GM18508 (cell line): ENCODE measurements around the gene HSPA8.

Experiments
- ATAC-seq: cut with Tn5 transposase; IDR thresholded peaks from one replicate; pipeline ENCODE4 v1.9.1; 2021; ENCODE audit warnings: moderate number of reproducible peaks; ENCODE audit not compliant: insufficient read depth, unreplicated experiment

Gene HSPA8

DNA sequence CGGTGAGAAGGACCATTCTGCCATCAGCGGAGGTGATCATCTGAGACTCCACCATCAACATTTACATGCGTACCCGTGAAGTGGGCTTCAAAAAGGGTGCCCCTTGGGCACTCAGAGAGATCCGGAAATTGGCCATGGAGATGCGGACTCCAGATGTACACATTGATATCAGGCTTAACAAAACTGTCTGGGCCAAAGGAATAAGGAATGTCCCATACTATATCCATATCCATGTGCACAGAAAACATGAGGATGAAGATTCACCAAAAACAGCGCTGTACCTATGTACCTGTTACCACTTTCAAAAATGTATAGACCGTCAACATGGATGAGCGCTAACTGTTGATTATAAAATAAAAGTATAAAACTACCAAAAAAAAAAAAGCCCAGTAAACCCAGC, 10.8 kb downstream of the HSPA8 start:
- ATAC-seq: no peak

DNA sequence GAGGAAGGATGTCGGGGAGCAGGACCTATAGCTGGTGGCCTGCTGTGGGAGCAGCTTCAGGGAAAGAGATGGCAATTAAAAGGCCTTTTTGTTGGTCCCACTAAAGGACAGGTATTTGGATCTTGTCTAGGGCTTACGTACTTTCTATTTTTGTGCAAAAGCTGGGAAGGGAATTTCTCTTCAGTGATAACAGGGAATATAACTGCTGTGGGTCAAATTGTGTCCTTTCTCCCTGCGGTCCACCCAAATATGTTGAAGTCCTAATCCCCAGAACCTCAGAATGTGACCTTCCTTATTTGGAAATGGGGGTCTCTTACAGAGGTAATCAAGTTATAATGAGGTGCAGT, 14.0 kb downstream of the HSPA8 start:
- no peak for ATAC-seq

DNA sequence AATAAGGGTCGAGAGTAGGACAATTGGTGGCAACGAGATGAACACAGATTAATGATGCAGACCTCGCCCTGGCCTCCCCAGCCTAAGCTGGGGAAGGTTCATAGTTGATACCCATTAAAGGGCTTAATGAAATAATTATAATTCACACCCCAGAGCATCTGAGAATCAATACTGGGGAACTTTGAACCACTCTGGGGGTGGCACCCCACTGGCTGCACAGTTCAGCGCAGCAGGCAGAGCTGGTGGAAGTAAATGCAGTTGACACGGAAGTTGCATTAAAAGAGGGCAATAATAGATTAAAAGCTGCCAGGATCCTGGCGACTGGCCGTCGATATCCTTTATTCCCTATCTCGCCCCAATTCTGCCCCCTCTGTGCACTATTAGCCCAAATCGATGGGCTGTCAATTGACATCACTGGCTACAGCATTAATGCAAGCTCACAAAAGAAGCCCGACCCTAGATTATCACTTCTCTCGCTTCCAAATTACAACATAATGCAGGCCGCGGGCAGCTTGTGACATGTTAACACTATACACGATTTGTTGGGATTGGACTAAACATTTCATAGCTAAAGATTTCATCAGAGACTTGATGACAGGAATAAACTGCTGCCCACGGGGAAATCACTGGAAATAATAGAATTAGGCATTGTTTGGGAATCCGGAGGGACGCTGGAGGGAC, 14.5 kb downstream of the HSPA8 start:
- ATAC-seq: no peak

DNA sequence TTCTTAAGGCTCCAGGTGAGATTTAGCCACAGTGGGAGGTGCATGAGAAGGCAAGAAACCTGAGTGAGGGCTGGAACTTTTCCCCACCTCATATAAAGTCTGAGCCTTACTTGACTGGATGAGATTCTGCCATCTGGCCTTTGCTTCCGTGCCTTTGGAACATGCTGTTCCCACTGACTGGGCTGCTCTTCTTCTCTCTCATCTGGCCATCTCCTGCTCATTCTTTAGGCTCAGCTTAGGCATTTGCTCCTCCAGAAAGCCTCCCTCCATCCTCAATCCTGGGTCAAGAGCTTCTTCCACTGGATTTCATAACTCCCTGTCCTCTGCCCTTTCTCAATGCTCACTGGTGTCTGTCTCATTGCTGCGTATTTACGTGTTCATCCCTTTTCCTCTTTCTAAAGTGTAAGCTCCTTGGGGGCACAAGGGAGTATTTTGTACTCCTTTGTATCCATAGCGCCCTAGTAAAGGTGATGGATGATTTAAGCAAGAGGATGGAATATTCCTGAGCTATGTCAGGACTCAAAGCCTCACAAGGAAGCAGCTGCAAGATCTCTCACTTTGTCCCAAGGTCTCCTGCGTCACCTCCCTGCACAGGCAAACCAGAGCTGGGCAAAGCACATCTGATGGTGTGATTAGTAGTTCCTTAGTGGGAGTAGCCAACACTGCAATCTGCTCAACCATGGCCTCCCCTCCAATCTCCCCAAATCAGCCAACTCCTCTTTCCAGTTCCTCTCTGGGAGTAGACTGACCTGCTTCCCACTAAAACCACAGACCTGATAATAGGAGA, 15.3 kb downstream of the HSPA8 start:
- no peak for ATAC-seq

DNA sequence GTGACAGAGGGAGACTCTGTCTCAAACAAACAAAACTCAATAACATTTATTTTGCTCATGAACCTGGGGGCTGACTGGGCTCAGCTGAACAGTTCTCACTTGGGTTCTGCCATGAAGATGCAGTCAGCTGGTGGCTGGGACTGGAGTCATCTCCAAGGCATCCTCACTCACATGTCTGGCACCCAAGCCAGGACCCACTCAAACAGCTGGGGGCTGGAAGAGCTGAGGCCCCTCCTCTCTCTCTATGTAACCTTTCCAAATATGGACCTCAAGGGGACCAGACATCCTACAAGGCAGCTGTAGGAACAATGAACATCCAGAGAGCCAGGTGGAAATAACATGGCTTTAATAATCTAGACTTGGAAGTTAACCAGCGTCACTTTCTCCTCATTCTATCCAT, 16.8 kb downstream of the HSPA8 start:
- no peak for ATAC-seq

DNA sequence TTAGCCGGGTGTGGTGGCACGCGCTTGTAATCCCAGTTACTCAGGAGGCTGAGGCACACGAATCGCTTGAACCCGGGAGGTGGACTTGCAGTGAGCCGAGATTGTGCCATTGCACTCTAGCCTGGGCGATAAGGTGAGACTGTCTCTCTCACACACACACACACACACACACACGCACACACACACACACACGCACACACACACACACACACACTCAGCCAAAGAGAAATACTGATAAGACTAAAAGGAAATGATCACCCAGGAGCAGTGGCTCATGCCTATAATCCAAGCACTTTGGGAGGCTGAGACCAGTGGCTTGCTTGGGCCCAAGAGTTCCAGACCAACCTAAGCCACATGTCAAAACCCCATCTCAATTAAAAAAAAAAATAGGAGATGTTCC, 20.8 kb downstream of the HSPA8 start:
- ATAC-seq: no peak

DNA sequence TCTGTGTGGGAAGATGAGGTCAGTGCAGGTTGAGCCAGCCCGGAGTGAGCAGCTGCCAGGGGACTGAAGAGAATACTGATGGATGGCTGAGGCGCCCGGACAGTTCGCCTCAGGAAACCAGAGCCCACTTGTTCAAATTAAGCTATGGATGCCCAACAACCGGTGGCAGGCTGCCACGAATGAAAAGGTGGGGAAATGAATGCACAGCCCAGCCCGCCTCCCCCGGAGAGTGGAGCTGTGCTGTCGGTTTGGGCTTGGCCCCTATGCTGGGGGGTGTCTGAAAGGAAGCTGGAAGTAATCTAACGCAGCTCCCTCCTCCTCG, 21.9 kb downstream of the HSPA8 start:
- ATAC-seq: no peak

DNA sequence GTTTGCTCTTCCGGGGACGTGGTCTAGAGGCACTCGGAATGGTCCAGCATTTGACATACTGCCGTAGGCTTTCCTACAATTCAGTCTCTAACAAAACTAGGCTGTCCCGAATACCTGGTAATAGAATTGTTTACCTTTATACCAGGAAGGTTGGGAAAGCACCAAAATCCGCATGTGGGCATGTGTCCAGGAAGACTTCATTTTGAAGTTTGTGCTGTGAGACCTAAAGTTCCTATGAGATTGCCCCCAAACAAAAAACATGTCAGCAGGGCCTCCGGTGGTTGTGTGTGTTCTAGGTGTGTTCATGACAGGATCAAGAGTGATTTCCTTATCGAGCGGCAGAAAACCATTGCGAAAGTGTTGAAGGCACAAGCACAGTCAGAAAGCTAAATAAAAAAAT, 26.1 kb downstream of the HSPA8 start:
- no peak for ATAC-seq

DNA sequence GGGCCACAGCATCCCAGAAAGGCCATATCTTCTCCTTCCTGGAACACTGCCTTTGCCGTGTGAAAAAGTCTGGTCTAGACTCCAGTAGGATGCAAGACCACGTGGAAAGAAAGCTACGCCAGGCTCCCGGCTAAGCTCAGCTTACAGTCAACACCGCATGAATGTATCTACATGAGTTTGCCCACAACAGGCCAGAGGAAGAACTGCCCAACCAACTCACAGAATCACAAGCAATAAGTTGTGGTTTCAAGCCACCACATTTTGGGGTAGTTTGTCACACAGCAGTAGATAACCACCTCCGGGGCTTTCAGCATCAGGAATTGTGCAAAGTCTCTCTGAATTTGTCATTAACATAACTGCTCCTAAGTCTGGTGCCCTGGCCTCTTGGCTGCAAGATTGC, 27.3 kb downstream of the HSPA8 start:
- ATAC-seq: no peak

DNA sequence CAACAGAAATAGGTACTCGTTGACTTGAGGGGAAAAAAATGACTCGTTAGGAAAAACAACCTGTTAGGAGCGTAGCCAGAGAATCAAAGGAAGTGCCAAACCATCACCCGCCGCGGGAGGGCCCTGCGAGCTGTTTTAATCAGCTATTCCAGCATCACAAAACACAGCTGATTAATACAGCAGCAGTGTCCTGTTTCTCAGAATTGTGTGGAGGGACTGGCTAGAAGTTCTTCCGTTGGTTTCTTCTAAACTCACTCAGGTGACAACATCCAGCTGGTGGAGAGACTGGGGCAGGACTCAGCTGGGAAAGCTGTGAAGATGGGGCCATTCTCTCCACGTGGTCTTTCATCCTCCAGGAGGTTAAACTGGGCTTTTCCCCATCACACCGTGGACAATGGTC, 28.0 kb downstream of the HSPA8 start:
- no peak for ATAC-seq

DNA sequence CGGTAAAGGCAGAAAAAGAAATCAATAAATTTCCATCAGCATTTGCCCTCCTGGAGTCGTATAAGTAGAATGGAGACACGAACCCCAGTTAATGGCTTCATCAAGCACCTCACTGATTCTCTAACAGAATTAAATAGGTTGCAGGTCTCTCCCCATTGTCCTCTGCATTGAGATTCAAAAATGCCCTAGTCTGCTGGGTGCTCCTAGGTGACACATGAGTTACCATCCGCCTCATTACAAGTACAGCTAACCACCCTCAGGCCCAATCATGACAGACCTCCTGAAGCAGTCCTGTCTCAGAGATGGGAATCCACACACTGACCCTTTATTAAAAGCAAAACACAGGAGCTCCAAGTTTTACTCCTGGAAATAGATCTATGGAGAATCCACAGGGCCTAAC, 31.4 kb downstream of the HSPA8 start:
- ATAC-seq: no peak

DNA sequence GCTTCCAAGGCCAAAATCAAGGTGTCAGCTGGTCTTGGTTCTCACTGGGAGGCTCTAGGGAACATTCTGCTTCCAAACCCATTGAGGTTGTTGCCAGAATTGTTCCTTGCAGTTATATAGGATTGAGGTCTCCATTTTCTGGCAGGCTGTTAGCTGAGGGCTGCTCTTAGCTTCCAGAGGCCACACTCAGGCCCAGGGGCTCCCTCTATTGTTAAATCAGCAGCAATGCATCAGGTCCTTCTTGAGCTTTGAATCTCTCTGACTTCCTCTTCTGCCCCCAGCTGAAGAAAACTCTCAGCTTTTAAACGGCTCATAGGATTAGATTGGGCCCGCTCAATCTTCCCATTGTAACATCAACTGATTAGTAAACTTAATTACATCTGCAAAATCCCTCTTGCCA, 41.0 kb downstream of the HSPA8 start:
- peak; percentile 55 for ATAC-seq

DNA sequence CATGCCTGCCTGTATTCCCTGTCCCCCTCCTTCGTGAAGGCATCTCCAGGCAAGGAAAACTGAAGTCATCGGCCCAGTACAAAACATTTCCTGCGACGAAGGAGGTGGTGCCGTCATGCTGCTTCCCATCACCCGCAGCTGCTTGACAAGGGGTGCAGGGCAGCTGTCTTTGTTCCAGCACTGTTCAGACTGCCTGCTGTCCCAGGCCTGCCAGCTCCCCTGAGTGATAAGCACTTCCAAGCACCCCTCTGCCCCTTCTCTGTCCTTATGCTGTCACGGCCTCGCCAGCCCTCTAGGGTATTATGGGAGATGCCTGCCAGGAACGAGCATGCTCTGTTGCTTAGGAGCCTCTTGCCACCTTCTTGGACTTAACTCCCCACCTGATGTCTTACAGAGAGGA, 43.2 kb downstream of the HSPA8 start:
- no peak for ATAC-seq

DNA sequence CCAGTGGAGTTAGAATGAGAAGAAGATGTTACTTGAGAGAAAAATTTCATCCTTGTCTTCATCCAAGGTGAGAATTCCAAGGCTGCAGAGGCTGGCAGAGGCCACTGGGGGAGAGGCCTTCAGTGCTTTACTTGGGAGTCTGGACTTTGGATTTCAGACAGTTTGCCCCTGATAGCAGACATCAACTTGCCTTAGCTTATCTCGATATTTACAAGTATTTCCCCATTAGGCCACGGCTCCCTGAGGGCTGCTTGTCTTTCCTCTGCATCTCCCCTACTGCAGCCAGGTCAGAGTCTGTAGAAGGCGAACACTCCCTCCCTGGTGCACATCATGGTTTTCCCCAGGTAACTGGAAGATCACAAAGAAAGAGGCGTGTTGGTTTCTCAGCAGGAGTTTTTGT, 50.4 kb downstream of the HSPA8 start:
- ATAC-seq: no peak
